CD4-positive, alpha-beta memory T cell (primary cell): ENCODE data around the gene C16orf95. TPM values are rescaled to one million over a fixed set of nuclear protein-coding genes. Genes with fewer than 3 reads are reported as not detected.

Experiments
- CTCF ChIA-PET: fragments of 350-600 bp; sonication (Branson Sonifier 250); formaldehyde crosslinking; loops from one replicate; lab custom pipeline; 2021; ENCODE audit warnings: inconsistent platforms; ENCODE audit not compliant: partially characterized antibody; lab: Charles Lee
- POLR2A ChIA-PET: fragments of 350-600 bp; sonication (Branson Sonifier 250); formaldehyde crosslinking; loops from one replicate; lab custom pipeline; 2021; ENCODE audit not compliant: partially characterized antibody; lab: Charles Lee
- DNase-seq, 5 donors: peaks; one replicate each; pipeline versions ENCODE4 v3.0.0 to v3.0.0-alpha.2; 2020 to 2022; ENCODE audit warnings: mixed read lengths in 1 of 5
- H3K27ac ChIP-seq: one replicate; pipeline ENCODE4 v1.7.0; 2013; ENCODE audit warnings: low read depth, low read length
- H3K27me3 ChIP-seq: 2 replicates; pipeline ENCODE4 v1.7.0; 2013; ENCODE audit warnings: mild to moderate bottlenecking, low read length, moderate library complexity; ENCODE audit not compliant: insufficient read depth
- H3K36me3 ChIP-seq: 2 replicates; pipeline ENCODE4 v1.7.0; 2013; ENCODE audit warnings: mild to moderate bottlenecking, low read length, moderate library complexity; ENCODE audit not compliant: insufficient read depth
- H3K4me1 ChIP-seq: 2 replicates; pipeline ENCODE4 v1.7.0; 2013; ENCODE audit warnings: mild to moderate bottlenecking, low read length, moderate library complexity; ENCODE audit not compliant: insufficient read depth
- H3K4me3 ChIP-seq, 2 donors: one replicate each; pipeline ENCODE4 v1.7.0; 2013; ENCODE audit warnings: low read length in 2 of 2, mild to moderate bottlenecking in 1 of 2
- H3K9me3 ChIP-seq, 2 donors: one replicate each; pipeline ENCODE4 v1.7.0; 2013; ENCODE audit warnings: low read length in 2 of 2, control low read depth in 1 of 2; ENCODE audit not compliant: control insufficient read depth in 1 of 2
- H3K27ac Mint-ChIP-seq, 7 donors: one replicate each; pipeline ENCODE4 v1.8.0; 2020 to 2021; ENCODE audit warnings: mixed read lengths in 7 of 7, mild to moderate bottlenecking in 6 of 7, inconsistent platforms in 3 of 7, moderate library complexity in 3 of 7
- H3K27me3 Mint-ChIP-seq, 2 donors: one replicate each; pipeline ENCODE4 v1.8.0; 2020 to 2021; ENCODE audit warnings: mixed read lengths in 2 of 2
- H3K36me3 Mint-ChIP-seq, 2 donors: one replicate each; pipeline ENCODE4 v1.8.0; 2020 to 2021; ENCODE audit warnings: mixed read lengths in 2 of 2, inconsistent platforms in 1 of 2, mild to moderate bottlenecking in 1 of 2
- H3K4me1 Mint-ChIP-seq, 4 donors: one replicate each; pipeline ENCODE4 v1.8.0; 2020 to 2021; ENCODE audit warnings: mixed read lengths in 4 of 4, mild to moderate bottlenecking in 1 of 4
- H3K4me3 Mint-ChIP-seq, 8 donors: one replicate each; pipeline ENCODE4 v1.8.0; 2020 to 2021; ENCODE audit warnings: mixed read lengths in 8 of 8, mild to moderate bottlenecking in 7 of 8, moderate library complexity in 6 of 8, inconsistent platforms in 3 of 8
- H3K9me3 Mint-ChIP-seq, 8 donors: one replicate each; pipeline ENCODE4 v1.8.0; 2020 to 2021; ENCODE audit warnings: mixed read lengths in 8 of 8, mild to moderate bottlenecking in 5 of 8, inconsistent platforms in 3 of 8, moderate library complexity in 1 of 8
- intact Hi-C: fragments of 100-400 bp; cut with micrococcal nuclease; formaldehyde crosslinking; loops from one replicate; pipeline ENCODE4 v1.15.1; 2023
- polyA plus RNA-seq, 2 donors: library from polyadenylated mRNA; unstranded; fragments of 300-500 nt; fragmentation: Illumina TruSeq; gene quantifications; one replicate each; pipeline ENCODE4 v1.2.3, GENCODE V29; 2021
- total RNA-seq, 2 experiments: library from RNA; stranded (reverse); gene quantifications; one replicate each; pipeline ENCODE4 v1.2.3, GENCODE V29; 2021

The C16orf95 gene
- total and polyA plus RNA-seq, 4 experiments from 2014 or later, result 1.4 to 2.4 (median 1.6) TPM

- POLR2A ChIA-PET, result no interaction called here
- H3K27ac Mint-ChIP-seq, result no peak overlapping the region
- Histone ChIP-seq H3K27me3 (no peaks in the 10 kb centered on the region), H3K4me1 (no peaks in the 10 kb centered on the region), H3K27ac (no peak overlapping the region), H3K36me3 (peaks cover 4% of the 10 kb centered on the region), H3K4me3 (no peak overlapping the region), H3K9me3 (no peaks in the 10 kb centered on the region)
- H3K9me3 Mint-ChIP-seq, result no peaks in the 10 kb centered on the region
- H3K4me3 Mint-ChIP-seq, result no peak overlapping the region
- intact Hi-C loops, result no loop called here
- CTCF ChIA-PET, result no interaction called here
- peaks cover 15 to 36% of the 10 kb centered on the region in 2 donors for H3K36me3 Mint-ChIP-seq
- H3K27me3 Mint-ChIP-seq, result no peaks in the 10 kb centered on the region
- H3K4me1 Mint-ChIP-seq, result peaks cover 2 to 27% (median 10%) of the 10 kb centered on the region in 4 donors
- no peak for DNase-seq
These were observed 35.6 kb upstream of the C16orf95 start for GRCh38 chr16:87352818-87353217.

DNA sequence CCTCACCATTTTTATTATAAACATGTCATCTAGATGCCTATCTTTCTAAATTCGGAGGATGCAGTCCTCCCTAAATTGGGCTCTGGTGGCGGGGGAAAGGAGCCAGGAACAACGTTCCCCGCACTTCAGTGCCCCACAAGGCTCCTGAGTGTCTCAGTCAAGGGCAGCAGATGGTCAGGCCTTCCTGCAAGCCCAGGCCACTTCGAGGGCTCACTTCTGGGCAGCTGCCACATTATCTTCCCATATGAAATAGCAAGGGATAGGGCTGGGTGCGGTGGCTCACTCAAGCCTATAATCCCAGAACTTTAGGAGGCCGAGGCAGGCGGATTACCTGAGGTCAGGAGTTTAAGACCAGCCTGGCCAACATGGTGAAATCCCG is 34.1 kb upstream of the C16orf95 start:
- Mint-ChIP-seq H3K4me1 (peaks cover 3 to 25% (median 10%) of the 10 kb centered on the region in 4 donors), H3K36me3 (peaks cover 10 to 29% of the 10 kb centered on the region in 2 donors), H3K9me3 (no peaks in the 10 kb centered on the region), H3K27me3 (no peaks in the 10 kb centered on the region), H3K27ac (no peak overlapping the region), H3K4me3 (no peak overlapping the region)
- Histone ChIP-seq H3K4me3 (no peak overlapping the region), H3K27ac (no peak overlapping the region), H3K36me3 (peaks cover 5% of the 10 kb centered on the region), H3K9me3 (no peaks in the 10 kb centered on the region), H3K4me1 (peaks cover 4% of the 10 kb centered on the region), H3K27me3 (no peaks in the 10 kb centered on the region)
- no peak for DNase-seq
- intact Hi-C loops, result no loop called here
- POLR2A ChIA-PET, result interaction anchor here (1.2 kb wide), 1 partner anchor 24 kb away, joined by 3 read pairs; no protein-coding TSS in a partner anchor
- CTCF ChIA-PET, result no interaction called here

DNA sequence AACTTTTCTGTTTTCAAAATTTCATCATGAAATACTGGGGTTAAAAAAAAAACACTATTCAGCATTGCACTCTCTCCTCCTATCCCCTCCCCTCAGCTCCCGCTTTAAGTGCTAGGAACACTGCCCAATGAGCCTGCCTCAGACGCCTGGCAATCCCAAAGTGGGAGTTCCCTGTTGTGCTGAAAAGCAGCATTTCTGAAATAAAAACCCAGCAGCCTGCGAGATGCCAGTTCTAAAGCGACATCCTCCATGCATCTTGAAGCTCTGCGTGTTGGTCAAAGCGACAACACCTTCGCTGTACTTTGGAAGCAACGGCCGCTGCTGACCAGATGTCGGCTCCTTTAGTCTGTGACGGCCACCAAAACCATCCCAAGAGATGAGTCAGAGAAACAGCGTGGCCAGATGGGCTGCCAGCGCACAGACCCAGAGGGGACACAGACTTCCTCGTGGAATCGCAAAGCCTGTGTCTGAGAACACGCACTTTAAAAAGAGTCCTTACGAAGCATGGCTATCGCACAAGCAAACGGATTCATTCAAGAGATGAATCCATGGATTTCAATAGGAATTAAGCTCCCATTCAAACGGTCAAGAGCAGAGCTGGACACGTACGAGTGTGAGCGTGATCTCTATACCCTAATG is 33.6 kb upstream of the C16orf95 start:
- Histone ChIP-seq H3K4me1 (peaks cover 9% of the 10 kb centered on the region), H3K9me3 (no peaks in the 10 kb centered on the region), H3K27me3 (no peaks in the 10 kb centered on the region), H3K27ac (no peak overlapping the region), H3K36me3 (peaks cover 6% of the 10 kb centered on the region), H3K4me3 (no peak overlapping the region)
- H3K4me3 Mint-ChIP-seq, result no peak overlapping the region
- intact Hi-C loops, result no loop called here
- ChIA-PET POLR2A (interaction anchor here (1.2 kb wide), 1 partner anchor 25 kb away, joined by 3 read pairs; no protein-coding TSS in a partner anchor), CTCF (no interaction called here)
- H3K9me3 Mint-ChIP-seq, result no peaks in the 10 kb centered on the region
- H3K27me3 Mint-ChIP-seq, result no peaks in the 10 kb centered on the region
- H3K4me1 Mint-ChIP-seq, result peaks cover 5 to 30% (median 10%) of the 10 kb centered on the region in 4 donors
- peaks cover 10 to 27% of the 10 kb centered on the region in 2 donors for H3K36me3 Mint-ChIP-seq
- peak overlapping the region in 1 of 7 donors; percentile 68 for H3K27ac Mint-ChIP-seq
- DNase-seq, result no peak

- no peaks in the 10 kb centered on the region for H3K27me3 ChIP-seq
- ChIA-PET POLR2A (interaction anchor here (1.2 kb wide), 1 partner anchor 25 kb away, joined by 3 read pairs; no protein-coding TSS in a partner anchor), CTCF (no interaction called here)
- peaks cover 16 to 27% of the 10 kb centered on the region in 2 donors for H3K36me3 Mint-ChIP-seq
- peaks cover 11 to 37% (median 16%) of the 10 kb centered on the region in 4 donors for H3K4me1 Mint-ChIP-seq
- H3K36me3 ChIP-seq, result peaks cover 6% of the 10 kb centered on the region
- peaks cover 14% of the 10 kb centered on the region for H3K4me1 ChIP-seq
- no peak overlapping the region for H3K27ac ChIP-seq
- H3K4me3 Mint-ChIP-seq, result no peak overlapping the region
- no peak overlapping the region for H3K4me3 ChIP-seq
- H3K9me3 ChIP-seq, result no peaks in the 10 kb centered on the region
- intact Hi-C loops, result no loop called here
- H3K27me3 Mint-ChIP-seq, result no peaks in the 10 kb centered on the region
- no peak for DNase-seq
- H3K27ac Mint-ChIP-seq, result peak overlapping the region in 5 of 7 donors; percentile 52 to 87 (median 83)
- no peaks in the 10 kb centered on the region for H3K9me3 Mint-ChIP-seq
These were observed 32.8 kb upstream of the C16orf95 start for GRCh38 chr16:87350031-87350430.

GRCh38 chr16:87348616-87349157 is 31.5 kb upstream of the C16orf95 start:
- Histone ChIP-seq H3K4me3 (no peak overlapping the region), H3K4me1 (peaks cover 20% of the 10 kb centered on the region), H3K36me3 (peaks cover 6% of the 10 kb centered on the region), H3K27ac (no peak overlapping the region), H3K27me3 (no peaks in the 10 kb centered on the region), H3K9me3 (no peaks in the 10 kb centered on the region)
- ChIA-PET POLR2A (interaction anchor here (0.7 kb wide), 1 partner anchor 35 kb away, joined by 3 read pairs; the partner anchor contains the start of gene FBXO31), CTCF (no interaction called here)
- Mint-ChIP-seq H3K4me3 (no peak overlapping the region), H3K27ac (no peak overlapping the region), H3K4me1 (peaks cover 13 to 42% (median 21%) of the 10 kb centered on the region in 4 donors), H3K36me3 (peaks cover 16 to 28% of the 10 kb centered on the region in 2 donors), H3K9me3 (no peaks in the 10 kb centered on the region), H3K27me3 (no peaks in the 10 kb centered on the region)
- DNase-seq, result no peak
- intact Hi-C loops, result loop anchor here (5.0 kb wide), 1 partner anchor 34 kb away; the partner anchor contains the start of gene FBXO31

DNA sequence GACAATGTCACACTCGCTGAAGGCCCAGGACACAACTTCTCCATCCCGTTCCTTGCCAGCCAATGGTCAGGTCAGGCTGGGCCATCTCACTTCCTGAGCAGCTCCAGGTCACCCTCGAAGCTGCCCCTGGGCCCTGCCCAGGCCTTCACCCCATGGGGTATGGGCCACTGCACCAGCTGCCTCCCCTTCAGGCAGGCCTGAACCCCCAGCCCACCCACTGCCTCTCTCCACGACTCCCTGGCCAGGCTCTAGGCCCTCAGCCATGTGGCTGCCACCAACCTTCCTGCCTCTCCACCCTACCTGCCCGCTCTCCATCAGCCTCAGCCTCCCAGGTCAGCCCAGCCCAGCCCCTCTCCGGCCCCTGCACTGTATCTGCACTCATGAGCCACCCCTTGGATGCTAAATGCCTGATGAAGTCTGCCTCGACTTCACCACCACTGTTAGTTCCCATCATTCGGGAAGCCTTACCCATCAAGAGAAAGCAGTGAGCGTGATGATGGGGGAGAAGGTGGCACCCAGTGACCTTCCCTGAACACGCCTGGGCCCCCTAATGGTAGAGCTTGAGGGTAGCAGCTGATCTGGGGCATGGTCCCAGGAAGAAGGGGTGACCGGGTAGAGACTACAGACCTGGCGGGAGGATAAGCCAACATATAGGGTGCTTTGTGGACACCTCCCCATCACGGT is 30.9 kb upstream of the C16orf95 start:
- H3K27me3 ChIP-seq, result no peaks in the 10 kb centered on the region
- Mint-ChIP-seq H3K27ac (peak overlapping the region in 2 of 7 donors; percentile 48 to 62), H3K27me3 (no peaks in the 10 kb centered on the region), H3K9me3 (no peaks in the 10 kb centered on the region), H3K36me3 (peaks cover 17 to 30% of the 10 kb centered on the region in 2 donors), H3K4me3 (no peak overlapping the region), H3K4me1 (peaks cover 14 to 45% (median 22%) of the 10 kb centered on the region in 4 donors)
- DNase-seq, result no peak
- POLR2A ChIA-PET, result interaction anchor here (0.7 kb wide), 1 partner anchor 36 kb away, joined by 3 read pairs; the partner anchor contains the start of gene FBXO31
- CTCF ChIA-PET, result interaction anchor here (0.9 kb wide), 1 partner anchor 46 kb away, joined by 4 read pairs; no protein-coding TSS in a partner anchor
- no peak overlapping the region for H3K4me3 ChIP-seq
- peaks cover 7% of the 10 kb centered on the region for H3K36me3 ChIP-seq
- peaks cover 20% of the 10 kb centered on the region for H3K4me1 ChIP-seq
- no peak overlapping the region for H3K27ac ChIP-seq
- no peaks in the 10 kb centered on the region for H3K9me3 ChIP-seq
- intact Hi-C loops, result loop anchor here (5.0 kb wide), 1 partner anchor 34 kb away; the partner anchor contains the start of gene FBXO31
